Measurements from ENCODE around the gene DBNL.

DBNL gene

GRCh38 chr7:44062180-44062902 lies 17.8 kb downstream of the DBNL start:
- no peak for DNase-seq (ENCODE audit: low read depth)

GRCh38 chr7:44062903-44063295 lies 18.4 kb downstream of the DBNL start:
- DNase-seq (ENCODE audit: low read depth) = no peak

GRCh38 chr7:44063547-44063893 lies 19.0 kb downstream of the DBNL start:
- DNase-seq (ENCODE audit: low read depth) = no peak

DNA sequence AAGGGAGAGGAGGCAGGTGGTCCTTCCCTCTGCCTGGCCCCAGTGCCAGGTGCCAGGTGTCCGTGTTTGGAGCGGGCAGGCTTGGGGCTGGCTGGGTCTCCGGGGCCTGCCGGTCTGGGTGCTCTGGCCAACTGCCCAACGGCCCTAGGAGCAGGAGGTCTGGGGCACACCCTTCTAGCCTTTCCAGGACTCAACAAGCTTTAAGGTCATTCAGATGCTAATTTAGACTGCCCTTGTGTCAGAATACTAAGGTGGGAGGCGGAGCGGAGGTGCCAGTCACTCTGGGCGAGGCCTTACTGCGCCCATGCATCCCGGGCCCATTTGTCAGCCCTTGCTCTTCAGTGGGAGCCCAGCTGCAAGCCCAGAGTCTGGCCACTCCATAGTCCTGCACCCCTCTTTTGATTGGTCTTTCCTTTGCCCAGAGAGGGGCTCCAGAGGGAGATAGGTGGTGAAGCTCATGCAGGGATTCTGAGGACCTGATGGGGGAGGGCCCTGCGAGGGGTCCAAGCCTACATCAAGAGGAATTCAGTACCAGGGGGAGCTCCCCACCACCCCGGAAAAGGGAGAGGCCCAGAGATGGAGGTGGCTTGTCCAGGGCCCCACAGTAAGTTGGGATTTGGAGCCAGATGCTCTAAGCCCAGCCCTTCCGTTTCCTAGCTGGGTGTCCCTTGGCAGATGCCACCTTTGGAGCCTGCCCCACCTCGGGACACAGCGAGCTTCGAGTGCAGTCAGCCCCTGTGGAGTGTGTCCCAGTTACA lies 19.6 kb downstream of the DBNL start:
- DNase-seq (ENCODE audit: low read depth) = no peak

DNA sequence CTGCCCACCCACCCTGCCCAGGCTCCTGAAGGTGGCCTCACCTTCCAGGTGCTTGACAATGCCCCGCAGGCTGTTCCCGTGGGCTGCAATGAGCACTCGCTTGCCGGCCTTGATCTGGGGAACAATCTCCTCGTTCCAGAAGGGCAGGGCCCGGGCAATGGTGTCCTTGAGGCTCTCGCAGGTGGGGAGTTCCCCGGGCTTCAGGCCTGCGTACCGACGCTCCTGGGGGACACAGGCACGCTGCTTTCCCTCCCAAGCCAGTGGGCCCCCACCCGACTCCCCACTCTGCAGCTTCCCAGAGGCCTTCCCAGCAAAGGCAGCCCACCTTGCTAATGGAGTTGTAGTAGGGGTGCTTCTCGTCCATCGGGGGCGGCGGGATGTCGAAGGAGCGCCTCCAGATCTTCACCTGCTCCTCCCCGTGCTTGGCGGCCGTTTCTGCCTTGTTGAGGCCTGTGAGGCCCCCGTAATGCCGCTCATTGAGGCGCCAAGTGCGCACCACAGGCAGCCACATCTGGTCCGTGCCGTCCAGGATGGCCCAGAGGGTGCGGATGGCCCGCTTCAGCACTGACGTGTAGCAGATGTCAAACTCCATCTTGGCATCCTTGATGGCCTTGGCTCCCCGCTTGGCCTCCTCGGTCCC lies 20.4 kb downstream of the DBNL start:
- no peak for DNase-seq (ENCODE audit: low read depth)

- no peak for DNase-seq (ENCODE audit: low read depth)
These were observed 21.1 kb downstream of the DBNL start, which contains the start of gene PGAM2 for GRCh38 chr7:44065431-44066110. Gene PGAM2 (minus strand): TSS chr7:44065567. CDS start chr7:44065529, 38 bp downstream.

- DNase-seq (ENCODE audit: low read depth) = no peak
These were observed 21.6 kb downstream of the DBNL start for GRCh38 chr7:44066111-44066460.

DNA sequence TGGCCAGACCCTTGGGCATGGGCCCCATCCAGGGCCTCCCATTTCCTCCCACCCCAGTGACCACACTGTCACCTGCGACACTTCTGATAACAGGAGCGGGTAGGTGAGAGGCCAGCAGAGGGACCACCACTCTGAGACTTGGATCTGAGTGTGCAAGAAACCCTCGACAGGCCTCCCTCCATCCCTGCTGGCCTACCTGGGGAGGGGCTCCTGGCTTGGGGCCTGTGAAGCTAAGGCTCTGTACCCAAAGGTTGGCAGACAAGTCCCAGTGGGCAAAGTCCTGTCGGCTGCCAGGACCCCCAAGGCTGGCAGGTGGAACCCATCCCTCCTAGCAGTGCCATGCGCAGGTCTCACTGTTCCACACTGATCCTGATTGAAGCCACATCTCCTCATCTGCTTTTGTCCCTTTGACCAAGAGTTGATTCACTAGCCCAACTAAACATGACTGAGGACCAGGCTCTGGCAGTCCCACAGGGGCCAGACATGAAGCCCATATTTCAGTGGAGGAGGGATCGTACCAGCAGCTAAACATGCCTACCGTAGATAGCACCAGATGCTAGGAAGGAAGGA lies 22.1 kb downstream of the DBNL start:
- no peak for DNase-seq (ENCODE audit: low read depth)

- DNase-seq (ENCODE audit: low read depth) = no peak
These were observed 22.8 kb downstream of the DBNL start for GRCh38 chr7:44067064-44067951.

GRCh38 chr7:44068054-44068453 lies 23.6 kb downstream of the DBNL start:
- no peak for DNase-seq (ENCODE audit: low read depth)

DNA sequence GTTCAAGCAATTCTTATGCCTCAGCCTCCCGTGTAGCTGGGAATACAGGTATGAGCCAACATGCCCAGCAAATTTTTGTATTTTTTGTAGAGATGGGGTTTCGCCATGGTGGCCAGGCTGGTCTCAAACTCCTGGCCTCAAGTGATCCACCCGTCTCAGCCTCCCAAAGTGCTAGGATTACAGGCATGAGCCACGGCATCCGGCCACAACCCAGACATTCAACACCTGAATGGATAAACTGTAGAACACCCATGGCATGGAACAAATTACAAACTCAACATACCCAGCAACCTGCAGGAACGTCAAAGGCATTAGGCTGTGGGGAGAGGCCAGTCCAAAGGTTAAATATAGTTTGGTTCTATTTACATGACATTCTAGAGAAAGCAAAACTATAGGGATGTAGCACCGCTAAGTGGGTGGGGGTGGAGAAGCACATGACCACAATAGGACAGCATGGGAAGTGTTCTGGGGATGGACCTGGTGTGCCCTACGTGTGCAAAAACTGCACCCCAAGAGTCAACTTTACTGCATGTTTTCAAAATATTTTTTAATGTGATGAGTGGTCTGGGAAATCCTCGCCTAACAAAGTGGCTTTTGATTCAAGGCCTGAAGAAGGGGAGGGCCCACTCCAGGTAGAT lies 27.3 kb downstream of the DBNL start:
- no peak for DNase-seq (ENCODE audit: low read depth)

- DNase-seq (ENCODE audit: low read depth) = peak; percentile 75
These were observed 28.1 kb downstream of the DBNL start for GRCh38 chr7:44072364-44073231.

DNA sequence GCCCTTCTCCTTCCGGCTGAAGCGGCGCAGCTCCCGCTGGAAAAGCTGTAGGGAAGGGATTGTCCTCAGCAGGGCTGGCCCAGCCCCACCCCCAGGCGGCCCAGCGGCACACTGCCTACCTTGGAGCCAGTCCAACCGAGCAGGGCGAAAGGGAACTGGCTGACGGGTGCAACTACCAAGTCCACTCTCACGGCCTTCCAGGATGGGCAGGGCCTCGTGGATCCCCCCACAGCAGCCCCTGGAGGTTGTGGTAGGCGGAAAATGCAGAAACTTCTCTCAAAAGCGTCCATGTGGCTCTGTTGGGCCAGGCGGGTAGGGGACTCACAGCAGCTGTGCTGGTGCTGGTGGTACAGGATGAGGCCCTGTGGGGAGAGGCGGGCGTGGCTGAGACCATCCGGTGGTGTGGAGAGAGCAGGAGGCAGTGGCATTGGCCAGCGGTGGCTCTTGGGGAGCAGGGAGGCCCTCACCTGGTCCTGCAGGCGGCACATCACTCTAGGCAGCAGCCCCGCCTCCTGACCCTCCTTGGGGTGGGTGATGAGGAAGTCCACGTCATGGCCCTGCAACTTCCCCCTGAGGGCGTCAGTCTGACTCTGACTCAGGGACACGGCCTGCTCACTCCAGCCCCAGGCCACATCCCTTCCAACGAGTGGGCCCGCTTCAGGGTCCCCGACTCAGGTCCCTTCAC lies 29.3 kb downstream of the DBNL start:
- no peak for DNase-seq (ENCODE audit: low read depth)

GRCh38 chr7:44074349-44074695 lies 29.8 kb downstream of the DBNL start:
- no peak for DNase-seq (ENCODE audit: low read depth)

DNA sequence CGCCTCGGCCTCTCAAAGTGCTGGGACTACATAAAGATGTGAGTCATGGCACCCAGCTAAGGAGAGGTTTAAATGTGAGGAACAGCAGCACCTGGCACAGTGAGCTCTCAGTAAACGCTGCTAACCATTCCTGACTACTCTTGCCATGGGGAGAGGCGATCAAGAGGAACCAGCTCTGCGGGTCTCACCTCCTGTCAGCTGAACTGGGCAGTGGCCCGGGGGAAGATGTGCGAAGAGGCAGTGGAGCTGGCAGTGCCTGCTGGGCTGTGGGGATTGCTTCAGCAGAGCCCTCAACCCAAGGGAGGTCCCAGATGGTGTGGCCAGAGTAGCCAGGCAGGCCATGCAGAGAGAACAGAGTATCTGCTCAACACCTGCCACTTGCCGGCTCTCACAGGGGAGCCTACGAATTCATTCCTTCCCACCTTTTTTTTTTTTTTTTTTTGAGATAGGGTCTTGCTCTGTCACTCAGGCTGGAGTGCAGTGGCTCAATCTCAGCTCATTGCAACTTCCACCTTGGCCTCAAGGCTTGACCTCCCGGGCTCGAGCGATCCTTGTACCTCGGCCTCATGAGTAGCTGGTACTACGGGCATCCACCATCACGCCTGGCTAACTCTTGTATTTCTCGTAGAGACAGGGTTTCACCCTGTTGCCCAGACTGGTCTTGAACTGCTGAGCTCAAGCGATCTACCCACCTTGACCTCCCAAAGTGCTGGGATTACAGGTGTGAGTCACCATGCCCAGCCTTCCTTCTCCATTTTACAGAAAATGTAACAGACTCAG lies 31.0 kb downstream of the DBNL start:
- DNase-seq (ENCODE audit: low read depth) = no peak

DNA sequence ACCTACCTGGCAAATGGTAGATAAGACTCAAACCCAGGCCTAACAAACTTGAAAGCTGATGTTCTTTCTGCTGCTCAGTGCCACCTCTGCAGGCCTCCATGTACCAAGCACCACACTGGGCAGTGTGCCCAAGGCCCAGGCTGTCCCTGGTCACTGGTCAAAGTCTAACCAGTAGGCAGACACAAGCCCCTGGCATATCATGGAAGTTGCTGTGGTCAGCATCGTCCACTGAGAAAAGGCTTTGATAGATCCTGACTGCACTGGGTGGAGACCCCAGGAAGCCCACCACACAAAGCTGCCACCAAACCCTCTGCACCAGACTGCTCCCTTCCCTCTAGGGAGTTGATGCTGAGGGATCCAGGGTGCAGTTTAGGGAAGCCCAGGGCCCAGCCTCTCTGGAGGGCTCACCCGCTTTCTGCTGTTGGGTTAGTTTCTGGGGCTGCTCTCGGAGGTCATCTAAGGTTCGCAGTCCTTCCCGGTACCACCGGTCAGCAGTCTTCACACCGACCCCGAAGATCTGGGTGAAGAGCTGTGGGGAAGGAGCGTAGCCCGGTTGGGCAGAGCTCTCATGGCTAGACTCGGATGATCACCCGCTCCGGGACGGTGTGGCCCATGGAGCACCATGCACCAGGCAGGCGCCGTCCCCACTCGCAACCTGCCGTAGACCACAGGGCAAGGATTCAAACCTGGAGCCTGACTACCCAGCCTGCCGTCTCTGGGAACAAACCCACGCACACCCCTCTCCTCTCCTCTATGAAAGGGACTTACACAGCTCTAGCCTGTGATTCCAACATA lies 31.8 kb downstream of the DBNL start:
- no peak for DNase-seq (ENCODE audit: low read depth)

- DNase-seq (ENCODE audit: low read depth) = no peak
These were observed 32.6 kb downstream of the DBNL start for GRCh38 chr7:44077061-44077460.

- DNase-seq (ENCODE audit: low read depth) = no peak
These were observed 33.2 kb downstream of the DBNL start for GRCh38 chr7:44077681-44078091.

All from fibroblast of the conjunctiva (primary cell).